ENCODE measurements around the gene IL20RA.

Gene IL20RA

DNA sequence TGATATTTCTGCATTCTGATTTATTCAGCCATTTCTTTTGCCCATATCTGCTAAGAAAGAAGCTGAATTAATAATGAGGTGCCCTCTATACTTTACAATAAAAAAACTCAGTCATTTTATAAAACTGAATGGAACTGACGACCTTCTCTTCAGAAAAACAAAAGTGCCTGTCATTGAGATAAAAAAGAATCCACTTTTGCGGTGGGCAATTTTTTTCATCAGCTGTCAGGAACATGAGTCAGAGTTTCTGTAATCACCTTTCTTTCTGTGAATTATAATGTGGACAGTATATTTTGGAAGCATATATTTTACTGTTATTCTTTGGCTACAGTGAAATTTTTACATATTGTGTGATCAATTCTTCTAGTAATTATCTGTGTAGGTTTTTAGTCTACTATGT, 33.4 kb downstream of the IL20RA start:
- ChIA-PET CTCF (no interaction called here), POLR2A (no interaction called here)
- no peak for DNase-seq (ENCODE audit: extremely low spot score)
- TF ChIP-seq, protein P1, sequence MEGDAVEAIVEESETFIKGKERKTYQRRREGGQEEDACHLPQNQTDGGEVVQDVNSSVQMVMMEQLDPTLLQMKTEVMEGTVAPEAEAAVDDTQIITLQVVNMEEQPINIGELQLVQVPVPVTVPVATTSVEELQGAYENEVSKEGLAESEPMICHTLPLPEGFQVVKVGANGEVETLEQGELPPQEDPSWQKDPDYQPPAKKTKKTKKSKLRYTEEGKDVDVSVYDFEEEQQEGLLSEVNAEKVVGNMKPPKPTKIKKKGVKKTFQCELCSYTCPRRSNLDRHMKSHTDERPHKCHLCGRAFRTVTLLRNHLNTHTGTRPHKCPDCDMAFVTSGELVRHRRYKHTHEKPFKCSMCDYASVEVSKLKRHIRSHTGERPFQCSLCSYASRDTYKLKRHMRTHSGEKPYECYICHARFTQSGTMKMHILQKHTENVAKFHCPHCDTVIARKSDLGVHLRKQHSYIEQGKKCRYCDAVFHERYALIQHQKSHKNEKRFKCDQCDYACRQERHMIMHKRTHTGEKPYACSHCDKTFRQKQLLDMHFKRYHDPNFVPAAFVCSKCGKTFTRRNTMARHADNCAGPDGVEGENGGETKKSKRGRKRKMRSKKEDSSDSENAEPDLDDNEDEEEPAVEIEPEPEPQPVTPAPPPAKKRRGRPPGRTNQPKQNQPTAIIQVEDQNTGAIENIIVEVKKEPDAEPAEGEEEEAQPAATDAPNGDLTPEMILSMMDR (IDR thresholded peaks at IDR 0.05; ENCODE audit: control extremely low read depth, extremely low read depth, low read depth, missing control alignments), result no peak

DNA sequence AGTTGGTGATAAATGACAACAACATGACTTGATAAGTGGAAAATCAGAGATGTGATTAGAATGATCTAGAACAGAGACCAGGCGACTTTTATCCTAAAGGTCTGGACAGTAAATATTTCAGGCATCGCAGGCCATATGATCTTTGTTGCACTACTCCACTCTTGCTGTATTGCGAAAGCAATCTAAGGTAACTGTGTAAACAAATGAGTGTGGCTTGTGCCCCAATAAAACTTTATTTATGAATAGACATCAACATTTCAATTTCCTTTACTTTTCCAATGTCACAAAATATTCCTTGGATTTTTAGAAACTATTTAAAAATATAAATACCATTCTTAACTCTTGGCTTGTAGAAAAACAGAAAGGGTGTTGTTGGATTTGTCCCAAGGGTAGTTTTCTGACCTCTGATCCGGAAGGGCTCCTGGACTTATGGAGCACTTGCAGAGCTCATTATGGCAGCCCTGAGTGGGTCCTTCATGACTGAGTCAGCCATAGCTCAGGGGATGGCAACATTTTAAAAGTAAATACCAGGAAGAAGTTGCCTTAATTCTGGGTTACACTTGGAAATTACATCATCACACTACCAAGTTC, 34.5 kb downstream of the IL20RA start:
- no peak for DNase-seq (ENCODE audit: extremely low spot score)
- TF ChIP-seq, protein P1 (IDR thresholded peaks at IDR 0.05; ENCODE audit: control extremely low read depth, extremely low read depth, low read depth, missing control alignments), result no peak
- CTCF ChIA-PET, result no interaction called here
- POLR2A ChIA-PET, result no interaction called here

DNA sequence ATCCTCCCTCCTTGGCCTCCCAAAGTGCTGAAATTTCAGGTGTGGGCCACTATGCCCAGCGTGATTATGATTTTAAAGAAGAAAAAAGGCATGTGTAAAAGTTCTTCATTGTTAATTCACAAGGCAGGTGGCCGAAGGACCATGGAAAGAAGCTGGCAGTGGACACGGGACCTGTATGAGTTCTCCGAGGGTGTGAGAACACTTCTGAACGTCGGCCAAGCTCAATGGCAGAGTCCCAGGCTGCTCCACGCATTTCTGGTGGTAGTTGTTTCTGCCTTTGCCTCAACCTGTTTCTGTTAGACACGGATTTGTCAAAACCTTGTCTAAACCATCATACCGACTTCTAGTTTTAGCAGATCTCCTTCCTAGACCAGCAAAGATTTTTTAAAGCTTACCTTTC, 36.6 kb downstream of the IL20RA start:
- no peak for DNase-seq (ENCODE audit: extremely low spot score)
- POLR2A ChIA-PET, result no interaction called here
- CTCF ChIA-PET, result interaction anchor here (1.1 kb wide), 1 partner anchor 13 kb away, joined by 3 read pairs; no protein-coding TSS in a partner anchor
- TF ChIP-seq, protein P1 (IDR thresholded peaks at IDR 0.05; ENCODE audit: control extremely low read depth, extremely low read depth, low read depth, missing control alignments), result no peak

DNA sequence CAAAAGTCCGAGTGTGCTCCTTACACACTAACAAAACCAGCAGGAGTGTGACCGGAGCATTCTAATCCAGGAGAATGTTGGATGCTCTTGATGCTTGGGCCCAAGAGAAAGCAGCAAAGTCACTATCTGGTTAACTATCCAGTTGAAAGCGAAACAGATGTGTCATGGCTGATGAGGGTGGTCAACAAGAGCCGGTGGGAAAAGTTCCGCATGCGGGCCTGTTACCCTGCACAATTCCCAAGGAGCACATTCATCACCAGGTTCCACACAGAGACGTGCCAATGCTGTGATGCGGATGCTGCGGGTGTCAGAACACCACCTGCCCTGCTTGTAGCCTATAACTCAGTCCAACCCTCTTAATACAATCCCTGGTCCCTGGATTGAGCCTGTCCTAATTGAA, 38.7 kb downstream of the IL20RA start:
- POLR2A ChIA-PET, result no interaction called here
- CTCF ChIA-PET, result no interaction called here
- DNase-seq (ENCODE audit: extremely low spot score), result no peak
- TF ChIP-seq, protein P1 (IDR thresholded peaks at IDR 0.05; ENCODE audit: control extremely low read depth, extremely low read depth, low read depth, missing control alignments), result no peak

DNA sequence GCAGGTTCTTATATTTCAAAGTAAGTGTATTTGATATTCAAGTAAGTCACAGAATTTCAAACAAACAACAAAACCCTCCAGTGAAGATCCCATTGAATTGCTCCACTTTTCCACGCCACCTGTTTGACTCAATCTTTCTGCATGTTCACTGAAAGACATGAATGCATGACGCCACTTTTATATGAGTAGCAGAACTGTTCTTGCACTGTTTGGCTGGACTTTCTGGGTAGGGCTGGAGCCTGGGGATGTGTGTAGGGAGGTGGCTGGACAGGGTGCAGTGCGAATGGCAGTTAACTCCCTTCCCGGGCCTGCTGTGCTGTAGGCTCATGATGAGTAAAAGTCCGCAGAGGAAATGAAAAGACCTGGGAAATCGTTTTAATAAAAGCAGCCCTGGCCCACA, 39.7 kb downstream of the IL20RA start:
- ChIA-PET POLR2A (no interaction called here), CTCF (interaction anchor here (0.5 to 0.7 kb wide), 2 partner anchors 15 to 36 kb away, joined by 3 read pairs; no protein-coding TSS in a partner anchor)
- DNase-seq (ENCODE audit: extremely low spot score), result no peak
- TF ChIP-seq, protein P1 (IDR thresholded peaks at IDR 0.05; ENCODE audit: control extremely low read depth, extremely low read depth, low read depth, missing control alignments), result no peak

DNA sequence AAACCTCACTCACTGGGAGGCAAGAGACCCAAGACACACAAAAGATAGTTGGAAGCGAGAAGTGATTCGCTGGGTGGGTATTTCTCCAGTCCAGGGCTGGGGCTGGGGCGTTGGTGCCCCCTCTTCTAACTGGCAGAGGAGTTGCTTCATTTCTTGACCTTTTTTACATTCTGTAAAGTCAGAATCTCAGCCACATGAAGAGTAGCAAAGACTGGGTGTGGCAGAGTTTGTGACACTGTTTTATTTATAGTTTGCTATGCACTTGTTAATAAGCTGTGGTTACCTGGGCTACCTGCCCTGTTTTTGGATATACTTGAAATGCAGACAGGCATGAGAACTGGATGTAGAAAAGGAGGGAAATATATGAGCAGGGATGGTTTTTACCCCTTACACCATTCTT, 42.3 kb downstream of the IL20RA start:
- TF ChIP-seq, protein P1 (IDR thresholded peaks at IDR 0.05; ENCODE audit: control extremely low read depth, extremely low read depth, low read depth, missing control alignments), result no peak
- POLR2A ChIA-PET, result no interaction called here
- DNase-seq (ENCODE audit: extremely low spot score), result no peak
- CTCF ChIA-PET, result no interaction called here

DNA sequence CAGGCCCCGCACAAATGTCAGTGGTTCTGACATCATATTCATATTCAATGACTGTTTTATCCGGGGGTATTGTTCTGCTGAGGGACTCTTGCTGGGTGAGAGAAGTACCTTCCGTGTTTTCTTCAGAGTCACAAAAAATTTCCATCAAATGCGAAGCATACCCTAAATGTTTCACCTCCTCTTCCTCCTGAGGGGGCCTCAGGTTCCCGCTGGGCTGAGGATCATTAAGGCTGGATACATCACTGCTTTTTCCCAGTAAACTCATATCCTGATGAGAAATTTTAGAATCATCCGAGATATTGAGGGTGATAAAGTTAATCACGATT, 42.8 kb downstream of the IL20RA start:
- POLR2A ChIA-PET, result no interaction called here
- no peak for DNase-seq (ENCODE audit: extremely low spot score)

More for the DNA sequence above, 42.8 kb downstream of the IL20RA start:
- TF ChIP-seq, protein P1 (IDR thresholded peaks at IDR 0.05; ENCODE audit: control extremely low read depth, extremely low read depth, low read depth, missing control alignments), result no peak
- CTCF ChIA-PET, result no interaction called here

Measured in GM10248 (cell line).